Thyroid gland (tissue), 4 donors: Measurements from ENCODE around the gene CYP3A5.

Experiments
- CTCF ChIP-seq, 6 experiments: fragments of 200-600 bp in 3 of 6; fragments of 450-650 bp in 3 of 6; sonication (generic) in 3 of 6; IDR thresholded peaks; one replicate each; pipeline ENCODE4 v1.5.1; 2016 to 2019; ENCODE audit warnings: antibody characterized with exemption in 6 of 6, mild to moderate bottlenecking in 2 of 6, inconsistent platforms in 1 of 6, moderate library complexity in 1 of 6
- POLR2A ChIP-seq, 2 donors: fragments of 450-650 bp; IDR thresholded peaks; one replicate each; pipeline ENCODE4 v1.6.1; 2017; ENCODE audit warnings: antibody characterized with exemption in 2 of 2, mild to moderate bottlenecking in 2 of 2, moderate library complexity in 1 of 2

- TF ChIP-seq POLR2A (IDR thresholded peaks at IDR 0.05), result no peak
- no peak for TF ChIP-seq CTCF (IDR thresholded peaks at IDR 0.05)
Measured at GRCh38 chr7:99643464-99643863, 36.3 kb downstream of the CYP3A5 start.
